Stimulated activated CD4-positive, alpha-beta T cell treated with anti-CD3 and anti-CD28 coated beads, TNF-alpha, amount 100 ng/mL, for 24 hours (primary cell): ENCODE results near the gene CXXC4.

Experiments
- DNase-seq, 3 experiments: peaks; one replicate each; pipeline ENCODE4 v3.0.0-alpha.2; 2020; ENCODE audit warnings: low read depth in 3 of 3

Gene CXXC4

DNA sequence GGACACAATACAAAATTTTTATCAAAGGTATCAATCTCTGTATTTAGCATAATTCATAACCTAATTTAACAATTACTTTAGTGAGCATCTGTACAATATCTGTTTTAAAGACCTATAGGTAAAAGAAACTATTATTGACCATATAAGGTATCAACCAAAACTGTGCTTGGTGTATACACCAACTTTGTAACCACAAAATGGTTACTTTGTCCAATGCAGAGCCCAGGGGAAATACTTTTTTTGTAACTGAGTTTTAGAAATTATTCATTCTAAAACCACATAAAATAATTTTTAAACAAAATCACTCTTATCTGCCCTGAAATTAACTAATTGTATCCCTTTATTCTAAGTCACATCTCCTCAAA is 5.0 kb downstream of the CXXC4 start:
- DNase-seq = no peak

DNA sequence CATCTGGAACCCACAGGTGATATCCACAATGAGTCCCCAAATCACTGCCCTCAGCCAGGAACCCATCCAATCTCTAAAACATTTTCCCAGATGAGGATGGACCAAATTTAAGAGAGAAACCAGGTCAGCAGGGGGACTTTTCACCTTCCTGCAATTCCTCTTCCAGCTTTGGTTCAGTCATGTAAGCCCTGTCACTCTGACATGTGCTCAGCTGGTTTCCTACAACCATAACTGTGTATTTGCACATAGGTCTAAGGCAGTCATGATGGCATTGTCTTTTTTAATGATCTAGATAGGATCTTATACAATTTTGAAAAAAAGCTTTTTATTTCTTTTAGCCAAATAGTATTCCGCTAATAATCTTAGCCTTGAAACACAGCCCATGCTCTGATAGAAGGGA is 6.5 kb downstream of the CXXC4 start:
- no peak for DNase-seq

DNA sequence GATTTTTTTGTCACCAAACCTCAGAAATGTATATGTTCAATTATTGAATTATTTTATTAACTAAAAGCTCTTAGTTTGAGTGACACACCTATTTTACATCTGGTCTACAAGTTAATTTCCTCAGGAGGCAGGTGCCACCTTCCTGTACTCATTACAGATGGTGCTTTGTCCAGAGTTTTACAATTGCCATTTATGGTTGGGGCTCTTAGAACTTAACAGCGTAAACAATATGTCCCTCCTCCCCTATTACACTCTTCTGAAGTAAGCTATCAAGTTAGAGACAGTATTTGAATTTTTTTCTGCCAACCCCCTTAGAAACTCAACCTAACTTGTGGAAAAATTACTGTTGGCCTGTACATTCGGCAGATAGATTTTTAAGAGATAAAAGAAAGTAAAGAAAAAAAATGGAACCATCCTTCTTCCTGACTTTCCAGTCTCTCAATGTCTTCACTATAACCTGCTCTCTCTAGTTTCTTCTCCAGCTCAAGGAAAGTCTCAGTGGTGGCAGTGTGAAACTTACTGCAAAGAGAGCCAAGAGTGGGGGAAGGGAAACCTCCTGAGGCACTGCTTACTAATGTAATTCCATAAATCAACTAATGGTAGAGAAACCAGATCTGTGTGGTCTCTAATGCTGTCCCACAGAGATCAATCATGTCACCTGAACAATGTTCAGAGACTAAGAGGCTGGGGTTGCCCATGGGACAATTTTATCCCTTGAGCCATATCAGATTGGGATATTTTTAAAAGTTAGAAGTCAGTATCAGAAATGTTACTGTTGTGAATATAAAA is 7.8 kb downstream of the CXXC4 start:
- DNase-seq = no peak

DNA sequence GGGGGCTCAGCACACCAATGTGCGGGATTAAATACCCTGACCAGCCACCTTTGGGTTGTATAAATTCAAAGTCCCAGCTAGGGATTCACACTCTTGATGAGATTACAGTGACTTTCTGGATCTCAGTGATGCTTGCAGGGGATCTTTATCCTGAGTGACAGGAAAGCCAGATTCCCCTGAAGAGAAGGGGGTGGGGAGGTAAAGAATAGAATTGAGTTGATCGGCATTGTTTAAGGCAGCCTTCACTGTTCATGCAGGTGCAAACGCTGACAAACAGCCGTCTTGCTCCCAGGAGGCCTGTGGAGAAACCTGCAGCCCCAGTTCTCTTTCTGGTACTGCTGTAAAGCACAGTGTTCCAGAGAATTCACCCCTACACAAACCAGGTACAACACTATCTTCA is 19.0 kb downstream of the CXXC4 start:
- DNase-seq = no peak

DNA sequence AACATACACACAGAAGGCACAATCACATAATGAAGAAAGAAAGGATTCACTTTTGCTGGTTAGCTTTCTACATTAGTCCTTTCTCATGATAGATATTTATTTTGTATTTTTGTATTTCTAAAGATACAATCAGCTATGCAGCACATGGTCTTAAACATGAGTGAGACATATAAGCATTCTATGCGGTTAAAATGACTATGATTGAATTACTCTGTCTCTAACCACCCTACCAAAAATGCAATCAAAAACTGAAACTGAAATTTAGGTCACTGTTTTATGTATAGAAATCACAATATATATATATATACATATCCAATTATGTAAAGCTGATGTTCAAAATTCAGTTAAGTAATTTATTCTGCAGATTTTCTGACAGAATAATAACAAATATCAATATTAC is 21.9 kb downstream of the CXXC4 start:
- no peak for DNase-seq

DNA sequence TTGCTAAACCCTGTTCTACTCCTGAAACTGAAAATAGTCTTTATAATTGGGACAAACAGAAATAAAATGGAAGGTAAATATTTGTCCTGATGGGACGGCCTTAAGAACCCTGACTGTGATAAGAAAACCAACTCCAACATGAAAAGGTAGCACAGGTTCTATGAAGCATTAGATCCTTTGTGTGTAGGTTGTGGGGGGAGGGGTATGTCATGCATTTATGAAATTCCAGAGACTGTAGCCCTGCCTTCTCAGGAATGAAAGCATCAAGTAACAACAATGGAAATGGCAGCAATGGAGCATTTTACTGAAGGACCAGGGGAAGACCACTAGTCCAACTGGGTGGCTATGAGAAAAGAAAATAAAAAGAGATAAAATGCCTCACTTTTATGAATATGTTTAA is 23.9 kb downstream of the CXXC4 start:
- DNase-seq = no peak

DNA sequence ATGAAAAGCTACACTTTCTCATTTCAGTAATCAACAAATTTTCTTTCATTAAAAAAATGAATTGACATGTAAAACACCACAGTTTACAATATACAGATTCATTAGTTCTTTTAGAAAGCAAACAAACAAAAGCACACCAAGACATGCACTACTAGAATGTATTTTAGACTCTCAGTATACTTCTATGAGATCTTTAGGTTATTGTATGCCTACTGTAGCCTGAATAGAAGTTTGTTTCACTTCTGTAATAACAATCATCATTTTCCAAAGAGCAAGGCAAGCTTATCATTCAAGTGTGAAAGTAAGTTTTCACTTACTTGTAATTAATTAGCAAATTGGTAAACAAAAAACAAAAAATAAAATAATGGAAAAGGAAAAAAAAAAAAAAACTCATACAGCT is 24.9 kb downstream of the CXXC4 start:
- no peak for DNase-seq

DNA sequence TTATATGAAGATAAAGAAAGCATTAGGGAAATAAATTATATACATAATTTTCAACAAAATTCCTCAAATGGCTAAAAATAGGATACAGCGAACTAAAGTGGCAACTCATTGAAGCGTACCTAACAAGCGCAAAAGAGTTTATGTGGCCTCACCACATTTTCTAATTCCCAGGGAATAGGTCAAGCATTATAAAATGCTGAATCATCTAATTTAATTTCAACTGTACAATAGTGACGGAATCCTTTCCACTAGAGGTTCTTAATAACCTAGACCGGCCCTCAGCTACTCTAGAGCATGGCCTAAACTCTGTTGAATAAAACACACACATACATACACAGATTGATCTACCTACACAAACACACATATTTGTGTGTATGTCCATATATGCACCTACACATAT is 29.1 kb downstream of the CXXC4 start:
- no peak for DNase-seq

DNA sequence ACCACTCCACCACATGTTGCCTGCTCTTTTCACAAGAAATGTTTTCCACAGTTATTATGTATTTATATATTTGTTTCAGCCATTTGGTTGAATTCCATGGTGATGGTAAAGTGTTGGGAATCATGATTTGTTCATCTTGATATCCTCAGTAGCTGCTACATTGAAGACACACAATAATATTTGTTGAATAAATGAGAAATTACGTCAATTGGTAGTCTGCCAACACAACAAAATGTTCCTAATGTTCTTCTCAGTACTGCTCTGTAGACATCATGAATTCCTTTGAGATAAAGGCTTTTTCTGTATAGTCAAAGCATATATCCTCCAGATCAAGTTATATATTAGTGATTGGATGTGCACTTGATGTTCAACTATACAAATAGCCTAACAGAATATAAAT is 29.5 kb downstream of the CXXC4 start:
- no peak for DNase-seq

DNA sequence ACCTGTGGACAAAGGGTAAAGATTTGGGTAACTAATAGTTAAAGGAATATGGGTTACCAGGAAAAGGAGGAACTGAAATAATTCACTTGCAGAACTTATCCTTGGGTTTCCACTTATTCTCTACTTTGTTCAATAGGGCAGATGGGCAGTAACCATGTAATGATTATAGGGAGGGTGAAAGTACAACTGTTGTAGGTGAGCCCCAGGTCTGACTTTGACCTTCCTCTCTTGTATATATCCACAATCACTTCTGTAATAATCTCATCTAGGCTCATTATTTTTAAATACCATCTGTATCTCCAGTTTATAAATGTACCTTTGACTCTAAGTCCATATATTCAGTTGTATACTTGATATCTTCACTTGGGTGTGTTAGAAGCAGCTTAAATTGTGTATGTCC is 32.1 kb downstream of the CXXC4 start:
- no peak for DNase-seq

DNA sequence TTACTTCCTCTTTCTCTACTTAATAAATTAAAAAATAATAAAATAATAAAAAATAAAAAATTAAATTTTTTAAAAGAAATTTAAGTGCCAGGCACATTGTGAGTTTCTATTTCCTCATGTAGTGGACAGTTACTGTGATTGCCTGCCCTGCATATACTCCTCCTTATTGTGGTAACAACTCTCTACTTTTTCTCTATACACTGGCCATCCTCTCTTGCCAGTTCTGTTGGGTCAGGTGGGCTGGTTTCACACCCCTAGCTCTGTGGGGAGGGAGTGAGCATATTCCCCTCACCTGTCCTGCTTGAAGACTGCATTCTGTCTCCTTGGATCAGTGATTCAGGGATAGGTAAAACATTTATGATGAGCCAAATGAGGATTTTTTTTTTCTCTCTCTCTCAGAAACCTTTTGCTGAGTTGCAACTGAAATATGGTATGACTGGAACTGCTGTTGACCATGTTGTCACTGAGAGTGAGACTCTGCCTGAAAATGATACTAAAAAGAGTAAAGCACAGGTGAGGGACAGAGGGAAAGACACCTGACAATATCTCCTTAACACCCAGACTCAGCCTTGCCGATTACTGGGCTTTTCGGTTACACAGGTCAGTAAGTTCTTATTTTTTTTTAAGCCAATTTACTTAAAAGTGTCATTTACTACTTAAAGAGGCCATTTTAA is 37.2 kb downstream of the CXXC4 start:
- no peak for DNase-seq

DNA sequence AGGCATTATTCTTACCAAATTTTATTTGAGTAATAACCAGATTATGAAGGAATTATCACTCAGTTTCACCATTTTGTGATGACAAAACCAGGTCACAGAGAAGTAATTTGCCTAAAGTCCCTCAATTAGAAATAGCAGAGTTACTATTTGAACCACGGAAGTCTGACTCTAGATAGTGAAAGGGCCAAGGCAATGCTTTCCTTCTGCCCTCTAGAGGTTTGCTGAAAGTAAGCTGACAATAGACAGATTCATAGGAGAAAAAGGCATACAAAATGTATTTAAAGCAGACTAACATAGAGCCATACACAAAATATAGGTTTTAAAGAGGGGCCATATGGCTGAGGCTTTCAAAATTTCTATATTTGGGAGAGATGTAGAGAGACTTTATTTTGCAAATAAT is 43.1 kb downstream of the CXXC4 start:
- no peak for DNase-seq

DNA sequence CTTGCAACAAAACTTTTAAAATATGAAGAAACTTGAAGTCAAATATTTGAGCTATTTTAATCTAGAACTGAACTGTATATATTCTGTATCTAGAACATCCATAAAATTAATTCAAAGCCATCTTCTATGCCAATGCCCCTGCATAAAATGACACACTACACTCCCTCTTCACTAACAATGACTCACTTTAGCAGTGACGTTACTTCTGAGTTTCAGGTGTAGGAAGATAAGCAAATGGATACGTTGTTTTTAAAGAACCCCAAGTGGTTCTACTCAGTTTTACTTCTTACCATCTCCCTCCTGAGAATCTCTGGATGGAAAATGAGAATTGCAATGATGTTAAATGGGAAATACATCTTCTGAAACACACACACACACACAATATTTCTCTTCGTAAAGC is 45.2 kb downstream of the CXXC4 start:
- no peak for DNase-seq

DNA sequence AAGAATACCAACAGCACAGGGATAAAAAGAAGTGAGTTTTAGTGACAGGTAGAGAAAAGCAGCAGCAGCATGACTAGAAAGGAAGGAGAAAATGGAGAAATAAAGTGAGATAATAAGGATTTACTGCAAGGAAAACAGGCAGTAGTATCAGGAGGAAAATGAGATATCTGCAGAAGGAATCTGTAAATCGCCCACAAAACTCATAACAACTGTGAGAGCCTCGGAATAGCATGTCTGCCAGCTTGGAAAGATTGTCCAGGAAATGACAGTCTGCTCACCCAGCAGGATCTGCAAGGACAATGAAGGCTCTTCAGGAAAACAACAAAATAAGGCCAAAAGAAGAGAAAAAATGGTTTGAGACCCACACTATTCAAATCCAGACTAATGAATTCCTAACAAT is 47.4 kb downstream of the CXXC4 start:
- no peak for DNase-seq

DNA sequence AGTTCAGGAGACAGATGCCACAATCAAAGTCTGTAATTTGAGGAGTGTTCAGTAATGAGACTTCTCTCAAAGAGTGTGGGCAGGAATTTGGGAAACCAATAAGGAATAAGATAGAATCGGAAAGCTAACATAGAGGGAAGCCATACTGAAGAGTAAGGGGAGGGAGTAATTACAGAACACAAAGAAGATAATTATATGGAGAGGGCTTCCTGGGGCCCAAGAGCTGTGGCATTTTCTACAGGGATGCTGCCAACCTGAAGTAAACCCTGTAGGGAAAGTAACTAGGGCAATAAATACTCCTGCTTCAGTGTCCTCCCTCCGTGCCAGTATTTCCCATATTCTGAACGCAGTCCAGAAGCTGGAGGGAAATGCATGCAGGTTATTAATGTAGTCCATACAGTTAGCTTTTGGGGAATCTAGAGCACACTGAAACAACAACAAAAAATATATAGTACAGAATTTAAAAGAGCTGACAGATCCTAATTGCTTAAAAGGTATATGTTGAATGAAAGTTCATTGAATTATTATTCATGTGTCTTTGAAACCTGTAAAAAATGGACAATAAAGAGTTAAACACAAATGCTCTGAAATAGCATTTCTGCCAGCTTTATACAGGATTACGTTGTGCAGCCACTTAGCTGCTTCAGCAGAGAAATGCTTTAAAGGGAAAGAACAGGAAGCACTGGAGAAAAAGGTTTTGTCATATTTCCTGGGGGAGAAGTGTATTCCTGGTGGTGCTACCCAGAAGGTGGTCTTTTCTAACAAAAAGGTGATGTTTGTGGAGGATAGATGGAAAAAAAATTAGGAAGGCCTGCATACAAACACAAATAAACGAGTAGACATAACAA is 48.0 kb downstream of the CXXC4 start:
- DNase-seq = no peak

DNA sequence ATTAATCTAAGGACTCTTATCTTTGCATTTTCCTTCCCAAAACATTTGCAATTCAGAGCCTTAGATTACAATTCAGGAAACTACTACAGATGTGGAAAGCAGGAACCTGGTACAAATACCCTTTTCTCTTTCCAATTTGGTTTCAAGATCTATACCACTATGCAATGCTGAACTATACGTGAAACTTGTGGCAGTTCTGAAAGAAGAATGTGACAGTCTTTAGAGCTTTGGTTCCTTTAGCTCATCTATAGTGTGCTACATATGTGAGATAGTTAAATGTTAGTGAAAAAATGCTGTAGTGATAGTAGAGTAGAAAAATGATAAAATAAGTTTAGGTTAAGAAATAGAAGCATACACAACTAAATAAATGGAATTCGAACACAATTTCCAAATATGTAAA is 50.0 kb downstream of the CXXC4 start:
- no peak for DNase-seq

DNA sequence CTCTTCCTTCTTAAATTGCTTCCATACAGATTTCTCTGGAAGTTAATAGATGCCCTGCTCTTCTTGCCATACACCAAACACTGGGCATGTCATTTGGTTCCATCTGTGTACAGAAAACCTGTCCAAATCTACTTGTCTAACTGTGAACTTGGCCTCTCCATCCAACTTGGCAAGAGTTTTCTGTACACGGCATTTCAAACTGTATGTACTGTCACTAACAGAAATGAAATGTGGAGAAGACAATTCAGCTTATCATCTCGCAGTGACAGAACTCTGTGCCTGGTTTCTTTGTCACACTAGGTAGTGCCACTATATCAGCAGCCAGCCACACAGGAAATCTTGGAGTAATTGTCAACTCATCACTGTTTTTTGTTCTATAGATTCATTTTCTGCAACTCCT is 58.2 kb downstream of the CXXC4 start:
- DNase-seq = no peak

DNA sequence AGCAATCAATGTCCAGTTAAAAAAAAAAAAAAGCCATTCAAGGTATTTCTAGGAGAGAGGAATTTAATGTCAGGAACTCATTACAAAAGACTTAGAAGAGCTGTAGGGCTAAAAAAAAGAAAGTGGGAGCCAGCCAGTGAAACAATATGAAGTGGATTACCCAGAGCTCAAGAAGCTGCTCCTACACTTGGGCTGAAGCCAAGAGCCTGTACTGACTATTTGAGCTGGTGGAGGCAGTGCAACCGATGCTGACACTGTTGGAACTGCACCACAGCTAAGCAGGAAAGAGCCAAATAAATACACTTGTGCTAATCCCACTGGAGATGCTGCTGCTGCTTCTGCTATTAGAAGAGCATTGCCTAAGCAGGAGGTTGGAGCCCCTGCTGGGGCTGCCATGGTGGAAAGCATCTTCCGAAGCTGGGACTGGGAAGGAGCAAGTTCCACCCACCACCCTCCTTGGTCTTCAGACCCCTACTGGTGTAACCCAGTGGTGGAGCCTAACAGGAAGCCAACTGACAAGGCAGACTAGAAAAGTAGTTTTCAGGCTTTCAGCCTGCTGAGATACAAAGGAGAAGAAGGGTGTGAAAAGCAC is 65.4 kb downstream of the CXXC4 start:
- no peak for DNase-seq

DNA sequence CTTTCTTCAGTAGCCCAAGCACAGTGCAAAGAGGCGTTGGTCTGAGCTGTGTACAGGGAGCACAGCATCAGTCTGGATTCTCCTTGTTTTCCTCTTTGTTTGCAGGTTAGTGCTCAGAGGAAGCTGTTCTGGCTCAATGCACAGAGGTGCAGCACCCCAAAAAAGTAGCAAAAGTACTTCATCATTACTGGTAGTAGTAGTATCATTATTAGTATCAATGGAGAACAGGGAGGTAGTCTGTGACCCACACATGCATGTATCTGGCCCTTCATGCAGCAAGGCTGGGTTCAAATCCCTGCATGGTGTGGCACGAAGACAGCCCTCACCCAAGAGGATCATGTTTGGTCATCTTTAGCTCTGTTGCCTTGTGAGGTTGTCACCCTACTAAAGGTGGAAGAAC is 68.7 kb downstream of the CXXC4 start:
- DNase-seq = no peak

DNA sequence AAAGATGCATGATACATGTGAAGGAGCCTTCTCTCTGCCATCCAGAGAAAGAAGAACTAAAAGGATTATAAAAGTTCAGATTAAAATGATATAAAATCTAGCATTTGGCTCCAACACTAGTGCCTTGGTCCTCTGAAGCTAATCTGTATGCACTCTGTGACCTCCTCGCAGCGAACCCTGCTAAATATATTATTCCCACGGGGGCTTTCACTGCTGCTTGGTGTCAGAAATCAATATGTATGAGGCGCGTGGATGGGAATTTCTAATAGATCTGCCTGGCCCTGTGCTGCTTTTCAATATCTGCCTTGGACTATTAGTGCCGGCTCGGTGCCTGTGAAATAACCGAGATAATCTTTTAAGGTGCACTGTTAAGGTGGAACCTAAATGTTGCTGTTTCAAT is 69.7 kb downstream of the CXXC4 start:
- no peak for DNase-seq

DNA sequence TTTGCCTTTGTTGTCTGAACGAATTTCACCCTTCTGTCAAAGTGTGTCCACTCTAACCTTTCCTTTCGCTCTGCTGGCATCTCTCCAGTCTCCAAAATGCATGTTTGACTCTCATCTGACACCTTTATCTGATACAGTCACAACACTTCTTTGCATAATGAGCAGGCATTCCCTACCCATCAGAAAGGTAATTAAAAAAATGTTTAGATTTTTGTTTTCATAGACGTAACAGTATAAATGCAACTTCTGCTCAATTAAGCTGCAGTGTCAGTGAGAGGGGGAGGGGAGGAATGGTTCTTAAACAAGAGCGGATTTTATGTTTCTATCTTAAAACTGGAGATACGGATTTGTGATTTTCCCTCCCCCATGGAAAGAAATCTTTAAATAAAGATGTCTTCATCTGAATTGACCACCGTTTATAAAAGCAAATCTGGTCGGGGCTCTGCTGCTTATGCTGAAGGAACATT is 70.2 kb downstream of the CXXC4 start:
- DNase-seq = no peak

DNA sequence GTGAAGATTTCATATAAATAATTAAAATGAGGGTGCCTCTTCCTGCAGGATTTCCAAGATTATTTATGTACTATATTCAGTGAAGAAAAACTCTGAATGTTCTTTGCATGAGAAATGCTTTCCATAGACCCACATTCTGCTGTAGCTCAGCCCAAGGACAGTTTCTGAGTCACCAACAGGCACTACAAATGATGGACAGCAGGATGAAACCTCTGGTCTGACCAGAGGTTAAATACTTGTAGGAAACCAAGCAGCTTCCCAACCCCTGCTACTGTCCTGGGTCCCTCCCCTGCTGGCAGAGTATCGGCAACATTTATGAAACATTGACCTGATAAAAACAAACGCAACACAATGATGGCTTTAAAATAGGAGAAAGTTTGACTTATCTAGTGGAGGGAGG is 73.1 kb downstream of the CXXC4 start:
- DNase-seq = no peak
